ENCODE data around the gene MAPK10.

MAPK10 gene

GRCh38 chr4:86223472-86223871 lies 136.4 kb downstream of the MAPK10 start:
- peak; percentile 62 for TF ChIP-seq CTCF (IDR thresholded peaks at IDR 0.05; ENCODE audit: low read depth, low read length)
- no peak for DNase-seq (ENCODE audit: extremely low read depth, low read depth)

- no peak for TF ChIP-seq CTCF (IDR thresholded peaks at IDR 0.05; ENCODE audit: low read depth, low read length)
- no peak for DNase-seq (ENCODE audit: extremely low read depth, low read depth)
Measured at GRCh38 chr4:86221002-86221401, 138.9 kb downstream of the MAPK10 start.

GRCh38 chr4:86220121-86220520 lies 139.7 kb downstream of the MAPK10 start:
- TF ChIP-seq CTCF (IDR thresholded peaks at IDR 0.05; ENCODE audit: low read depth, low read length): no peak
- no peak for DNase-seq (ENCODE audit: extremely low read depth, low read depth)

- no peak for TF ChIP-seq CTCF (IDR thresholded peaks at IDR 0.05; ENCODE audit: low read depth, low read length)
- DNase-seq (ENCODE audit: extremely low read depth, low read depth): no peak
Measured at GRCh38 chr4:86218746-86219473, 140.9 kb downstream of the MAPK10 start.

- TF ChIP-seq CTCF (IDR thresholded peaks at IDR 0.05; ENCODE audit: low read depth, low read length): no peak
- no peak for DNase-seq (ENCODE audit: extremely low read depth, low read depth)
Measured at GRCh38 chr4:86203176-86203575, 156.7 kb downstream of the MAPK10 start.

GRCh38 chr4:86185659-86186058 lies 174.2 kb downstream of the MAPK10 start:
- no peak for TF ChIP-seq CTCF (IDR thresholded peaks at IDR 0.05; ENCODE audit: low read depth, low read length)
- DNase-seq (ENCODE audit: extremely low read depth, low read depth): no peak

- no peak for DNase-seq (ENCODE audit: extremely low read depth, low read depth)
- no peak for TF ChIP-seq CTCF (IDR thresholded peaks at IDR 0.05; ENCODE audit: low read depth, low read length)
Measured at GRCh38 chr4:86184901-86185285, 175.0 kb downstream of the MAPK10 start.
